Endothelial cell of umbilical vein (primary cell): ENCODE measurements around the gene SLC35A5. TPM values are rescaled to one million over a fixed set of nuclear protein-coding genes. Genes with fewer than 3 reads are reported as not detected.
A peak's percentile ranks its signal among the peaks of the same experiment; 100 is the strongest.

Source experiments
- BruUV-seq: library from RNA; stranded (reverse); fragments of 400-500 nt; replicated peaks from 2 replicates; lab custom pipeline; 2021; lab: Mats Ljungman, UMichigan
- CTCF ChIA-PET: fragments of 300-600, 350-600 bp; sonication (Branson Sonifier 250); formaldehyde crosslinking; loops from one replicate; lab custom pipeline; 2021; ENCODE audit warnings: antibody characterized with exemption, inconsistent platforms; lab: Charles Lee
- POLR2A ChIA-PET: fragments of 300-600, 350-600 bp; sonication (Branson Sonifier 250); formaldehyde crosslinking; loops from one replicate; lab custom pipeline; 2021; ENCODE audit warnings: antibody characterized with exemption, inconsistent platforms; lab: Charles Lee
- DNase-seq: peaks from one replicate; pipeline ENCODE4 v3.0.0-alpha.2; 2011; ENCODE audit warnings: low read depth, low spot score
- FAIRE-seq: peaks from 2 replicates; lab custom pipeline; 2011; peaks lifted over from hg19 to GRCh38; lab: Jason Lieb, UNC
- H2AFZ ChIP-seq: 2 replicates; pipeline ENCODE4 v1.6.0; 2012; ENCODE audit warnings: low read depth, low read length, control low read depth, inconsistent platforms
- H3K27ac ChIP-seq: 2 replicates; pipeline ENCODE4 v1.5.1; 2011; ENCODE audit warnings: low read depth, mild to moderate bottlenecking, control low read depth, low read length, moderate library complexity; ENCODE audit not compliant: insufficient read depth
- H3K27me3 ChIP-seq, 2 experiments: 2 replicates each; pipeline versions ENCODE4 v1.6.0 to v1.6.1; 2011; ENCODE audit warnings: low read length in 2 of 2, mixed read lengths in 1 of 2; ENCODE audit not compliant: control insufficient read depth in 2 of 2, insufficient read depth in 2 of 2
- H3K36me3 ChIP-seq, 2 experiments: 2 replicates in 1 of 2; 3 replicates in 1 of 2; pipeline ENCODE4 v1.5.1; 2011; ENCODE audit warnings: low read length in 2 of 2, mild to moderate bottlenecking in 1 of 2, moderate library complexity in 1 of 2; ENCODE audit not compliant: control insufficient read depth in 2 of 2, insufficient read depth in 2 of 2; ENCODE audit errors: extremely low read depth in 1 of 2
- H3K4me1 ChIP-seq: 3 replicates; pipeline ENCODE4 v1.5.1; 2011; ENCODE audit warnings: mild to moderate bottlenecking, low read length; ENCODE audit not compliant: control insufficient read depth, insufficient read depth; ENCODE audit errors: extremely low read depth
- H3K4me2 ChIP-seq: 2 replicates; pipeline ENCODE4 v1.6.1; 2011; ENCODE audit warnings: low read length, control low read depth, mixed read lengths; ENCODE audit not compliant: insufficient read depth
- H3K4me3 ChIP-seq, 3 experiments: fragments of 200-600 bp in 1 of 3; sonication (generic), shearing (Covaris generic) in 1 of 3; replicated peaks in 1 of 3; 2 replicates each; pipeline ENCODE4 v1.5.1; 2011 to 2016; ENCODE audit warnings: control low read depth in 3 of 3, low read length in 3 of 3, mild to moderate bottlenecking in 2 of 3, inconsistent platforms in 1 of 3, low read depth in 1 of 3, moderate library complexity in 1 of 3; ENCODE audit not compliant: insufficient read depth in 1 of 3
- H3K79me2 ChIP-seq: 2 replicates; pipeline ENCODE4 v1.6.0; 2012; ENCODE audit warnings: low read length, inconsistent platforms; ENCODE audit not compliant: control insufficient read depth, insufficient read depth
- H3K9ac ChIP-seq: replicated peaks from 2 replicates; pipeline ENCODE3; 2011; ENCODE audit warnings: low read length, control low read depth; ENCODE audit not compliant: insufficient read depth; ENCODE audit errors: extremely low read depth
- H3K9me1 ChIP-seq: replicated peaks from 3 replicates; pipeline ENCODE4 v1.6.0; 2011; ENCODE audit warnings: mild to moderate bottlenecking, low read length; ENCODE audit not compliant: control insufficient read depth, insufficient read depth; ENCODE audit errors: extremely low read depth
- H3K9me3 ChIP-seq: replicated peaks from 2 replicates; pipeline ENCODE4 v1.5.1; 2012; ENCODE audit warnings: low read length, inconsistent platforms; ENCODE audit not compliant: control insufficient read depth, insufficient read depth
- H4K20me1 ChIP-seq: replicated peaks from 2 replicates; pipeline ENCODE3; 2011; ENCODE audit warnings: mild to moderate bottlenecking, low read length; ENCODE audit not compliant: control insufficient read depth, insufficient read depth; ENCODE audit errors: extremely low read depth
- CTCF ChIP-seq, 2 donors: IDR thresholded peaks; 1 replicate in 1 of 2; 2 replicates in 1 of 2; pipeline ENCODE4 v1.5.1; 2011; ENCODE audit warnings: low read length in 2 of 2, mild to moderate bottlenecking in 2 of 2, moderate library complexity in 2 of 2, control low read depth in 1 of 2, inconsistent platforms in 1 of 2, low read depth in 1 of 2; ENCODE audit not compliant: insufficient read depth in 1 of 2; ENCODE audit errors: extremely low read depth in 1 of 2
- EZH2 ChIP-seq: IDR thresholded peaks from 2 replicates; pipeline ENCODE4 v1.6.1; 2012; ENCODE audit warnings: borderline replicate concordance, low read depth, mild to moderate bottlenecking, moderate library complexity, low read length, inconsistent platforms; ENCODE audit not compliant: severe bottlenecking
- FOS ChIP-seq: IDR thresholded peaks from 2 replicates; pipeline ENCODE4 v1.6.1; 2011; ENCODE audit warnings: mild to moderate bottlenecking, low read length, moderate library complexity, borderline replicate concordance; ENCODE audit not compliant: insufficient read depth
- GATA2 ChIP-seq: IDR thresholded peaks from 2 replicates; pipeline ENCODE4 v1.7.0; 2011; ENCODE audit warnings: low read depth, mild to moderate bottlenecking, moderate library complexity, mixed read lengths, low read length; ENCODE audit not compliant: insufficient read length, insufficient read depth
- JUN ChIP-seq: IDR thresholded peaks from 2 replicates; pipeline ENCODE4 v1.6.1; 2011; ENCODE audit warnings: borderline replicate concordance, low read depth; ENCODE audit not compliant: insufficient read length, insufficient read depth
- MAX ChIP-seq: IDR thresholded peaks from 2 replicates; pipeline ENCODE4 v1.6.1; 2011; ENCODE audit not compliant: insufficient read depth, insufficient read length
- MYC ChIP-seq: IDR thresholded peaks from one replicate; pipeline ENCODE4 v1.6.1; 2011; ENCODE audit warnings: mild to moderate bottlenecking, low read depth, low read length
- POLR2A ChIP-seq: IDR thresholded peaks from 2 replicates; pipeline ENCODE4 v1.6.1; 2012; ENCODE audit warnings: low read depth, mild to moderate bottlenecking, control low read depth, low read length
- POLR2AphosphoS5 ChIP-seq: IDR thresholded peaks from 2 replicates; pipeline ENCODE4 v1.6.1; 2012; ENCODE audit warnings: low read depth, mild to moderate bottlenecking, control low read depth, low read length, moderate library complexity; ENCODE audit not compliant: insufficient read depth
- dilution Hi-C: fragments of 300-500 bp; cut with MboI; formaldehyde crosslinking; loops from one replicate; pipeline ENCODE4 v1.15.0; 2019; ENCODE audit warnings: low sequenced_read_pairs; ENCODE audit not compliant: extremely low pct_ligation_motif_present
- intact Hi-C: fragments of 100-400 bp; cut with micrococcal nuclease; formaldehyde crosslinking; loops from one replicate; pipeline ENCODE4 v1.10.0; 2022
- polyA plus RNA-seq, 4 experiments: library from polyadenylated mRNA; depleted of rRNA in 3 of 4; stranded (reverse) in 3 of 4; unstranded in 1 of 4; fragments of >200 nt; gene quantifications; 2 replicates each; pipeline versions ENCODE4 v1.2.1 to v1.2.3, GENCODE V29; 2011 to 2012; ENCODE audit warnings: missing spikeins in 1 of 4
- total RNA-seq: library from RNA; stranded (reverse); gene quantifications from 2 replicates; pipeline ENCODE4 v1.2.3, GENCODE V29; 2021

SLC35A5 gene
- total and polyA plus RNA-seq, 2 donors (not counting 3 experiments of a cell fraction or from before 2014, with no cell fraction given), result 25.1 to 40.1 TPM

GRCh38 chr3:112627419-112627818 lies 65.6 kb downstream of the SLC35A5 start:
- no peaks in the 10 kb centered on the region for H4K20me1 ChIP-seq
- peak overlapping the region; percentile 16 for H3K9ac ChIP-seq
- H3K9me3 ChIP-seq, result no peaks in the 10 kb centered on the region
- H3K4me2 ChIP-seq, result no peak overlapping the region
- peaks cover 42% of the 10 kb centered on the region for H3K4me1 ChIP-seq
- peak overlapping the region; percentile 57 for H3K27ac ChIP-seq
- H3K27me3 ChIP-seq, result no peaks in the 10 kb centered on the region
- FAIRE-seq (no peak), DNase-seq (no peak)
- CTCF ChIA-PET, result interaction anchor here (0.8 to 2.6 kb wide), 8 partner anchors 10 to 45 kb away, joined by 3 to 11 read pairs (median 4); no protein-coding TSS in a partner anchor
- H3K9me1 ChIP-seq, result no peaks in the 10 kb centered on the region
- dilution Hi-C loops (no loop called here), intact Hi-C loops (no loop called here)
- H3K79me2 ChIP-seq, result no peaks in the 10 kb centered on the region
- POLR2A ChIA-PET, result interaction anchor here (1.1 to 2.3 kb wide), 2 partner anchors 12 to 14 kb away, joined by 4 to 11 read pairs; no protein-coding TSS in a partner anchor
- H3K36me3 ChIP-seq, result no peaks in the 10 kb centered on the region
- TF ChIP-seq POLR2AphosphoS5, result no peak
- TF ChIP-seq EZH2, result no peak
- no peak for TF ChIP-seq POLR2A
- no peak for TF ChIP-seq FOS
- TF ChIP-seq JUN, result no peak
- TF ChIP-seq MAX, result no peak
- no peak for TF ChIP-seq CTCF (IDR thresholded peaks at IDR 0.05; ENCODE audit: extremely low read depth in 1 of 2, insufficient read depth in 1 of 2, low read depth in 1 of 2, low read length in 2 of 2)
- no peak for TF ChIP-seq MYC
- TF ChIP-seq GATA2, result no peak
- BruUV-seq, result no TSS peak
- H3K4me3 ChIP-seq, result no peak overlapping the region
- H2AFZ ChIP-seq, result no peak overlapping the region
